ENCODE results near the gene RXRA.

GRCh38 chr9:134455537-134455933 lies 129.3 kb downstream of the RXRA start:
- TF ChIP-seq CTCF (IDR thresholded peaks at IDR 0.05; ENCODE audit: low read length): no peak
- TF ChIP-seq EZH2 (IDR thresholded peaks at IDR 0.05; ENCODE audit: borderline replicate concordance, low read length): no peak
